Psoas muscle (tissue), 8 donors: ENCODE measurements around the gene CAPN9. TPM values are rescaled to one million over a fixed set of nuclear protein-coding genes. Genes with fewer than 3 reads are reported as not detected.
A peak's percentile ranks its signal among the peaks of the same experiment; 100 is the strongest.

ENCODE experiments used
- ATAC-seq, 4 donors: fragments of 200-7000 bp; cut with Tn5 transposase; one replicate each; pipeline ENCODE4 v1.9.1; 2020; ENCODE audit warnings: moderate library complexity in 3 of 4, mild to moderate bottlenecking in 2 of 4
- DNase-seq, 2 donors: peaks; one replicate each; pipeline ENCODE4 v3.0.0-alpha.2; 2020
- H3K27ac ChIP-seq: fragments of 200-600 bp; one replicate; pipeline ENCODE4 v1.8.0; 2022
- H3K27me3 ChIP-seq, 3 donors: fragments of 200-600 bp in 1 of 3; one replicate each; pipeline versions ENCODE4 v1.6.1 to v1.8.0; 2013 to 2022; ENCODE audit warnings: low read length in 2 of 3, mild to moderate bottlenecking in 2 of 3, moderate library complexity in 1 of 3; ENCODE audit not compliant: insufficient read depth in 3 of 3
- H3K36me3 ChIP-seq, 2 donors: fragments of 200-600 bp in 1 of 2; one replicate each; pipeline versions ENCODE4 v1.6.1 to v1.8.0; 2013 to 2022; ENCODE audit warnings: low read depth in 1 of 2, mild to moderate bottlenecking in 1 of 2, moderate library complexity in 1 of 2; ENCODE audit not compliant: insufficient read depth in 1 of 2
- H3K4me1 ChIP-seq: fragments of 200-600 bp; one replicate; pipeline ENCODE4 v1.8.0; 2022
- H3K4me3 ChIP-seq: fragments of 200-600 bp; one replicate; pipeline ENCODE4 v1.8.0; 2022; ENCODE audit warnings: mild to moderate bottlenecking
- H3K9me3 ChIP-seq: fragments of 200-600 bp; one replicate; pipeline ENCODE4 v1.8.0; 2022
- CTCF ChIP-seq: fragments of 200-600 bp; IDR thresholded peaks from one replicate; pipeline ENCODE4 v1.8.0; 2022; ENCODE audit warnings: antibody characterized with exemption
- WGBS, 3 donors: extraction: QIAGEN DNeasy Blood & Tissue Kit; methylation state at CpG; one replicate each; pipeline versions ENCODE4 v1.1.6 to v1.1.7; 2013; 5-methylcytosine and 5-hydroxymethylcytosine counted together
- intact Hi-C, 2 donors: fragments of 100-400 bp; cut with DNase I; formaldehyde crosslinking; loops; one replicate each; pipeline versions ENCODE4 v1.11.0 to v1.14.2; 2022
- polyA plus RNA-seq, 3 donors: library from polyadenylated mRNA; stranded (reverse); fragments of 200-250 nt; gene quantifications; one replicate each; pipeline ENCODE4 v1.2.3, GENCODE V29; 2013
- total RNA-seq, 4 donors: library from RNA; stranded (reverse); fragmentation: NEBNext Ultra II Directional in 2 of 4; extraction: Animal tissue kit (Norgen Biotek cat#: 25700) in 2 of 4; gene quantifications; one replicate each; pipeline versions ENCODE4 v1.2.1 to v1.2.4, GENCODE V29; 2021 to 2023
- donor health status: healthy with polysubstance abuse.
- donor health status: DM: no; HTN: no; CAD: no; lungs with moderate emphysema.
- donor health status: Bipolar disorder and iron deficiency.
- donor health status: healthy.
- donor health status: DM: yes; HTN: yes; CAD: no.
- donor health status: DM: no; HTN: no; CAD: no.
- donor health status: DM: no; HTN: no; CAD: no.
- donor health status: DM: yes; HTN: yes; CAD: no.

The CAPN9 gene
- total and polyA plus RNA-seq, 7 donors: 0.03 TPM; not detected in 6

DNA sequence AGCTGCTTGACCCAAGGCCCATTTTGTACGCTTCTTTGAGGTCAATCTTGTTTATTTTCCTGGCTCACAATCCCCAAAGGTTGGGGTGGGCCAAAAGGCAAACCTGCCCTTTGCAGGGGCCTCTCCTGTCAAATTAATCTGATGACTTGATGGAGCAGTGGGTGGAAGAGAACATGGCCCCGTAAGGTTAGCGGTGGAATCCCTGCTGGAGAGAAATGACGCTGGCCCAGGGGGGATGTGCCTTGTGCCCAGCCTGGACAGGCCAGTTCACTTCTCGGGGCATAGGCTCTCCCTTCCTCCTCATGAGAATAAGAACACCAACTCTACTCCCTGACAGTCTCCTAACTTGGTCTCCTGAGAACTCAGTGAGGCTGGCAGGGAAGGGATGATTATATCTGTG is 80.6 kb downstream of the CAPN9 start:
- no peak overlapping the region for H3K4me3 ChIP-seq
- DNase-seq (no peak), ATAC-seq (no peak)
- no peaks in the 10 kb centered on the region for H3K36me3 ChIP-seq
- no peak for TF ChIP-seq CTCF
- intact Hi-C loops: no loop called here
- H3K4me1 ChIP-seq: peaks cover 49% of the 10 kb centered on the region
- H3K27me3 ChIP-seq: no peaks in the 10 kb centered on the region
- 52 to 78% (median 60%) methylated on average over 5 of the region's 5 CpGs for WGBS, 3 donors
- H3K9me3 ChIP-seq: no peaks in the 10 kb centered on the region
- peak overlapping the region; percentile 6 for H3K27ac ChIP-seq

DNA sequence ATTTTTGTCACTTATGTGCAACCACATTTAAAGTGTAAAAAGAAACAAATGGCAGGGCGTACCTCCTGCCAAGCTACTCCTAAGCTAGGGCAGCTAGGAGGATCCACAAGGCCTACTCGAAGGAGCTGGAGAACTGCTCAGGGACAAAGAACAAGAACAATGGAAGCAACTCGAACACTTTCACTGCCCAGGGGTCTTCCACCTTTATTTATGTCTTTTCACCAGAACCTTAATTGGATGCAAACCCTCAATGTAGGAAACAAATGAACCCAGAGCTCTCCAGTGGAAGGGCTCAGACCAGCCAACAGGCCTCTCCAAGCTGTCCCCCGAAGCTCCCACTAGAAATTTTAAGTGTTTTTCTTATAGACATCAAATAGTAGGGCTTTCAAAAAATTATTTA is 81.2 kb downstream of the CAPN9 start:
- ATAC-seq (no peak), DNase-seq (no peak)
- Histone ChIP-seq H3K27me3 (no peaks in the 10 kb centered on the region), H3K9me3 (no peaks in the 10 kb centered on the region), H3K4me3 (no peak overlapping the region), H3K4me1 (peaks cover 43% of the 10 kb centered on the region), H3K36me3 (no peaks in the 10 kb centered on the region), H3K27ac (peak overlapping the region; percentile 6)
- intact Hi-C loops: no loop called here
- 91 to 95% (median 94%) methylated on average over 4 of the region's 4 CpGs for WGBS, 3 donors
- TF ChIP-seq CTCF: no peak

DNA sequence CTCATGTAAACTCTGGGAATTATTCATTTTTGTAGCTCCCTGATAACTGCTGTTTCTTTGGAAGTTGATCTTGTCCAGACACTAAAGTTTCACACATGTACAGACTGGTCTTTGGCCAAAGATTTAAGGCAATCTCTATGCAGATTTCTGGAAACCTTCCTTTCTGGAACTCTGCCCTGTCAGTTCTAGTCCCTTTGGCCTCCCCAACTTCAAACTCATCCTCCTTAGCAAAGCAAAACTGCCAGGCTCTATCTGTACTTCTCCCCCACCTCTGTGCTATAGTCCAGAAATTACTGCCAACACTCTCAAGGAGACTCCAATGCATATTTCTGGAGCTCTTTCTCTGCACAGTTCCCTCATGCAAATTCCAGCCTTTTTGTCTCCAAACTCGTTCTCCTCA is 84.6 kb downstream of the CAPN9 start:
- no peak for TF ChIP-seq CTCF
- Histone ChIP-seq H3K36me3 (no peaks in the 10 kb centered on the region), H3K4me1 (peaks cover 11% of the 10 kb centered on the region), H3K9me3 (no peaks in the 10 kb centered on the region), H3K4me3 (no peak overlapping the region), H3K27me3 (no peaks in the 10 kb centered on the region), H3K27ac (no peak overlapping the region)
- DNase-seq (no peak), ATAC-seq (no peak)
- WGBS, 3 donors: 67 to 80% (median 78%) methylated on average over 1 of the region's 1 CpG
- intact Hi-C loops: no loop called here

DNA sequence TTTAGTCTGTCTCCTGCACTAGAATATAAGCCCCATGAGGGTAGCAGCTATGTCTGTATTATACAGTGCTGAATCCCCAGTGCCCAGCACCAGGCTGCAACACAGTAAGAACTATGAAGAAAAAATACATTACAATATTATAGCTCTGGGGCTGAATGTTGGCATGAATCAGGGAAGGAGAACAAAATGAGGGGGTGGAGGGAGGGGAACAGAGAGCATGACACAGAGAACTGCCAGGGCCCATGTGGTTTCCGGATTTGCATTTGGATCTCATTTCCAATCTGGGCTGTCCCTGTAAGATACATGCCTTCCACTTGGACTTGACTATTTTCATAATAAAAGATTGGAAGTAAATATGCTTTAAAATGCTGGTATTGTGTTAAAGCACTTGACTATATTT is 85.3 kb downstream of the CAPN9 start:
- Histone ChIP-seq H3K4me3 (no peak overlapping the region), H3K9me3 (no peaks in the 10 kb centered on the region), H3K36me3 (no peaks in the 10 kb centered on the region), H3K4me1 (peaks cover 4% of the 10 kb centered on the region), H3K27ac (no peak overlapping the region), H3K27me3 (no peaks in the 10 kb centered on the region)
- DNase-seq (no peak), ATAC-seq (no peak)
- 29 to 65% (median 41%) methylated on average over 1 of the region's 1 CpG for WGBS, 3 donors
- no peak for TF ChIP-seq CTCF
- intact Hi-C loops: no loop called here

- intact Hi-C loops: no loop called here
- Histone ChIP-seq H3K36me3 (peaks cover 0 to 5% of the 10 kb centered on the region in 2 donors), H3K4me3 (no peak overlapping the region), H3K27ac (no peak overlapping the region), H3K4me1 (no peaks in the 10 kb centered on the region), H3K9me3 (no peaks in the 10 kb centered on the region), H3K27me3 (no peaks in the 10 kb centered on the region)
- DNase-seq (no peak), ATAC-seq (no peak)
- TF ChIP-seq CTCF: no peak
- WGBS, 3 donors: 75 to 98% (median 77%) methylated on average over 3 of the region's 3 CpGs
Measured at GRCh38 chr1:230833511-230833910, 86.3 kb downstream of the CAPN9 start.
